ENCODE measurements around the gene ARG1.

- no peak for TF ChIP-seq TCF7L2 (IDR thresholded peaks at IDR 0.05; ENCODE audit: low read depth, low read length)
- TF ChIP-seq CTCF (IDR thresholded peaks at IDR 0.05) = no peak
Measured at GRCh38 chr6:131572686-131573415, at the start of gene ARG1.

Data from Panc1 (cell line).